AG08396 (cell line): ENCODE results near the gene GLI3.
"Not testable (repeated sequence)": the region's sequence is repeated elsewhere in the genome, so short reads cannot be mapped to it uniquely, and the experiment has no call there.

Source experiments
- DNase-seq: peaks from one replicate; pipeline ENCODE4 v3.0.0; 2012; ENCODE audit warnings: low spot score, mixed read lengths

Gene GLI3

DNA sequence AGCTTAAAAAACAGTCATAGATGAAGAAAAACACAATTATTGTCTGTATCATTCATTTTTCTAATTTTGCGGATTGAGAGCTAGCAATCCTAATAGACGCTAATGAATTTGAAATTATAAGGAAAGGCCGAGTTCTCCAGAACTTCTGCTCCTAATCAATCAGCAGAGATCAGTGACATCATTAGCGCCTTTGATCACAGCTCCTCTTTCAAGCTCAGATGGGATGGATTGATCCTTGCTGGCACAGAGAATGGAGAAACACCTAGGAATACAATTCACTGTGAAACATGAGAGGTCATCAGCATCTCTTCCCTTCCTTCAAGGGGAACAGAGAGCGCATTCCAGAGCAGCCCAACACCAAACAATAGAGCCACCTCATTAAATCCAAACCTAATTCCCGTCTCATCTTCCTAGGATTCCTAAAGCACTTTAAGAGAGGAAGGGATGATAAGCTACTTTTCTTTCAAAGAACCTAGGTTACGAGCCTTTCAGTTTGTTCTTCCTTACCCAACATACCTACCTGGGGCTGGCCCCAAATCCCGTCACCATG lies 24.4 kb downstream of the GLI3 start:
- no peak for DNase-seq

DNA sequence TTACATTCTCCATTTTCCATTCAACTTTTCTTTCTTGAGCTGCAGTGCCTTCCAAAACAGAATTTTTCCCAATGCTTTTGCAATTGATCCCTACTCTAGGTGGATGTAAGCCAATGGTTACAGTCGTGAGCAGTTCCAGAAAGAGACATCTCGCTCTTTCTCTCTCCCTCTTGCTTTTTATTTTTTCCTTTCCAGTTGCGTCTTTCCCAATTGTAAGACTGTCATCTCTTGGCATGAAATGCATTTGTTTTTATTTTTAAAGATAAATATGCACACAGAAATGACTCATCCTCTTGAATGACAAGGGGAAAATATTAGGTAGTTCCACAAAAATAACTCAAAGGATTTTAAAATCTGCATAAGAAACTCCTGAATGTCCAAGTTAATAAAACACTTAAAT lies 25.1 kb downstream of the GLI3 start:
- no peak for DNase-seq

DNA sequence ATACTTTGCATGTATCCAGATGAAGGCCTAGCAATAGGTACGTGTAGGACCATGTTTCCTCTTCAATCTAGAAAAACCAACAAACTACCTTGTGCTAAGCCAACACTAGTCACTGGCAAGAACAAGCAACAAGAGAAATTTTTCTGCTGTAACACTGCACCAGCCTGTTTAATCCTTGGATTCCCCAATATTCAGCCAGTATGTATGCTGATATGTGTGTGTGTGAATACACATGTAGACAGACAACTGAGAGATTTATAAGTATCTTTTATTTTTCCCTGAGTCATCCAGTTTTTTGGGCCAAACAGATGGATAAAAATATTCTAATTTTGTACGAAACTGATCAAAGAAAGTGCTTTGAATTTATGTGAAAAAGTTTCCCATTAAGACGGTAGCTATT lies 26.2 kb downstream of the GLI3 start:
- no peak for DNase-seq

DNA sequence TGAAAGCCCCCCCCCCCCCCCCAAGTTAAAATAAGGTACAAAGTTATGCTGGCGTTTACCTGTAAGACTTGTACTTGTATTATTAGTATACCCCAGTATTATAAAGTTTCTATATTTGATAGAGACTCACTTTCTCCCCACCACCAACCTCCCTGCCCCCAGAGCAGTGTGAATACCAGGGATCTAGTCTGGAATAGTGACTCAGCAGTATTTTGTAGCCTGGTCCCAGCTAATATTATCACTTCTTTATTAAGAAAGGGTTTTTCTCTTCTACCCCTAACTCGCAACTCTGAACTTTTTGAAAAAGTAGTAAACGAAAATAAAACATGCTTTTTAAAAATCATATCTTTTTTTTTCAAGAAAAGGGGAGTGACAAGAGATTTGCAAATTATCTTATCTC lies 26.7 kb downstream of the GLI3 start:
- no peak for DNase-seq

DNA sequence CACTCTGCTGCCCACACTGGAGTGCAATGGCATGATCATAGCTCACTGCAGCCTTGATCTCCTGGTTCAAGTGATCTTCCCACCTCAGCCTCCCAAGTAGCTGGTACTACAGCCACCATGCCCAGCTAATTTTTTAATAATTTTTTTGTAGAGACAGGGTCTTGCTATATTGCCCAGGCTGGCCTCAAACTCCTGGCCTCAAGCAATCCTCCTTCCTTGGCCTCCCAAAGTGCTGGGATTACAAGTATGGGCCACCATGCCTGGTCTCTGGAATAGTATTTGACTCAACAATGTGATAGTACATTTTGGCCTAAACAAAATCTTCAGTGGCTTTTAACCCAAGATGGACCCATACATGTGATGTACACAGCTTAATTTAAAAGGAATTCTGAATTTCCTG lies 27.9 kb downstream of the GLI3 start:
- DNase-seq, result not testable (repeated sequence)

DNA sequence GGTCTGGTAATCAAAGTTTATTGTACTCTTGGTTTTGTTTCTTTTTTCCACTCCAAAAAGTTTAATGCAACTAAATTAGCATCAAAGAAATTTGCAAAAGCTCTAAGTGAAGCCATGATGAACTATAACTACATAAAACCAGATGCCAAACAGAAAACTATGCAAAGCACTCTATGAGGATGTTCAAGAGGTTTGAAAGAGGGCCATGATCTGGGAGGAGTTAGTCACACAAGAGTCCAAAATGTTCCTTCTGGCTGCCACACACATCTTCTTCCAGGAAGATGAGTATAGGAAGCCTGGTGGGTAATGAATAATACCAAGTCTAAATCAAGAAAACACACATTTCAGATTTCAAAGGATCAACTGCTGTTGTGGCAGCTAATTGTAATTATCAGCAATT lies 28.4 kb downstream of the GLI3 start:
- DNase-seq, result no peak

DNA sequence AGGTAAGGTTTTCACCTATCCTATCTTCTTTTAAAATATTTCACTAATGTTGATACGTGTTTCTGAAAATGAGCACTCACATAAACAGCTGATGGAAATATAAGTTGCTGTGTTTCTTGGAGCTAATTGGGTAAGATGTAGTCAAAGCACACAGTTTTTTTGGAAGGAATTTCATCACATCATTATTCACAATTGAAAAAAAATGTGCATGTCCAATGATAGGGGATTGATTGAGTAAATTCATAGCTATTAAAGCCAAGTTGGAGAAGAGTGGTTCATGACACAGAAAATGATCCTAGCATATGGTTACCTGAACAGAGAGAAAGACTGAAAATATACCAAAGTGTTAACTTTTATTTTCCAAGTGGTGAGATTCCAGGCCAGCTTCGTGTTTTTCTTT lies 29.6 kb downstream of the GLI3 start:
- DNase-seq, result no peak

DNA sequence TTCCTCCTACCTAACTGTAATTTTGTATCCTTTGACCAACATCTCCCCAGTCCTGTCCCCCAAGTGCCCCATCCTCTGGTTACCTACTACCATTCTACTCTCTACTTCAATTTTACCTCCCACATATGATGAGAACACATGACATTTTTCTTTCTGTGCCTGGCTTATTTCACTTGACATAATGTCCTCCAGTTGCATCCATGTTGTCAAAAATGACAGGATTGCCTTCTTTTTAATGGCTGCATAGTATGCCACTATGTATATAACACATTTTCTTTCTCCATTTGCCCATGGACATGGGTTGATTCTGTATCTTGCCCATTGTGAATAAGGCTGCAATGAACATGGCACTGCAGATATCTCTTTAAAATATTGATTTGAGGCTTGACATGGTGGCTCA lies 33.7 kb downstream of the GLI3 start:
- no peak for DNase-seq

DNA sequence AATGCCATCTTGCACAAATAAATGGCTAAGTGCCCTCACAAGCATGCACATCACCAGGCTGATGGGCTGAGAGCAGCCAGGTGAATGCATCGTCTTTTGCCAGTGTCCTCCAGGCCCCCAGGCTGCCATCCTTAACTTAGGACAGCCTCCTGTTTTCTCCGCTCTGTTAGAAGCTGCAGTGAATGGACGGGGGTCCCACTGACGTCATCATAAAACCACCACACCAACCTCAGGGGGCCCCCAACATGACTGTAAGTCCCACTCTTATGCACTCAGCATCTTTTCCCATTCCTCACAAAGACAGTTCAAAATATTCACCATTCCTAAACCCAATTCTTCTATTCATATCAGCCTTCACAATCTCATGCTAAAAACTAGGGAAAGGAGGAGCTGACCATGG lies 34.4 kb downstream of the GLI3 start:
- DNase-seq, result no peak

DNA sequence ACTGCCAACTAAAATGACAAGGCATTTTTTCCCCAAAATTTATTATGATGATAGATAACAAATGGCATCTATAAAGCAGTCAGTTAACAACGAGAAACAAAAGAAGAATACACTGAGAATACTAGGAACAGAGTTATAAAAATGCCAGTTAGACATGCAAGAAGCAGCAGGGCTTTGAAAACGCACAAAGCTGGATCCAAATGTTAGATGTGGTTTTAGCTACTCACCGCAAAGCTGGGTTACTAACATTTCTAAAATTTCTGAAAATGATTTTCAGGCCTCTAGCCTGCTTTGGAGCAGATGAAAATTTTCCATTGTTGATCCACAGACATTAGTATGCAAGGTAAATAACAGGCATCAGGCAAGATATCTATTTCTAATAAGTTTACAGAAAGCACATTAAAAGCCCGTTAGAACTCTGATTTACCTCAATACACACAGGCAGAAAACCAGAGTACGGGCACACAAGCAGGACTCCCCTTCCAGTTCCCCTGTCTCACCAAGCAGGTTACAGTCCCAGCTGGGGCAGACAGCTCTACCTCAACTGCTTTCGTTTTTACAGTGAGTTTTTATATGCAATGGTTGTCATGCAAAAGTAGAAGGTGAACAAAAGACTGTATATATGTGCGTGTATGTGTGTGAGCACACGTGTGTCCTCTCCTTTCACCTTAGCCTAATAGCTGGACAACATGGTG lies 37.9 kb downstream of the GLI3 start:
- DNase-seq, result peak; percentile 23

DNA sequence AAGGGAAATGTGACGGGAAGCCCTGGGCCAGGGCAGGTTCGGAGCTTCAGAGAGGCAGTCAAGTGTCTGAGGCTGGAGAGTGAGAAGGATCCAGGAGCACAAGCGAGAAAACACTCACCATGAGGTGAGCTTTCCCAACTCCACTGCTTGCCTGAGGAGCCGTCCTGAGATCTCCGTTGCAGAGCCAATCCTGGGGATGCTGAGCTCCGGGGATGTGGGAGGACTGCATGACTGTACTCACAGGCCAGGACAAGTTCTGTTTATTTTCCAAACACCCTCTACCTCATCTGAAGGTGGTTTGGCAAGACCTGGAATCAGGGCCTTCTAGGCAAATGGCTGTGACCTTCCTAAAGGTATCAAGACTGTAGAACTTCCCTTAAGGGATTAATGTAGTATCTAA lies 38.7 kb downstream of the GLI3 start:
- DNase-seq, result no peak

DNA sequence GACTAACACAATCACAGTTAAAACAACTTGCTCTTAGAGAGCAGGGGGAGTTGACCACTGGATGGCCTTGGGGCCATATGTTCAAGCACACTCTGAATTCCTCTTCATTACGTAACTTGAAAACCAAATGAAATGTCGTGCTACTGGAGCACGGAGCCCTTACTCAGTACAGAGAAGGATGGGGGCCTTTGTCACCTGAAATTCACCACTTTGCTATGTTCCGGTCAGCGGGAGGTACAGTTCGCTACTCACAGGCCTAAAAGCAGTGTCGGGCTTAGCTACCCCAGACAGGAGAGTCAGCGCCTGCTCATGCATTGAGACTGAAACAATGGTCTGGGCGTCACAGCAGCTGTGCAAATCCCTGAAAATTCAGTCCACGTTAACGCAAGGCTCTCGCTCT lies 39.6 kb downstream of the GLI3 start:
- DNase-seq, result no peak

DNA sequence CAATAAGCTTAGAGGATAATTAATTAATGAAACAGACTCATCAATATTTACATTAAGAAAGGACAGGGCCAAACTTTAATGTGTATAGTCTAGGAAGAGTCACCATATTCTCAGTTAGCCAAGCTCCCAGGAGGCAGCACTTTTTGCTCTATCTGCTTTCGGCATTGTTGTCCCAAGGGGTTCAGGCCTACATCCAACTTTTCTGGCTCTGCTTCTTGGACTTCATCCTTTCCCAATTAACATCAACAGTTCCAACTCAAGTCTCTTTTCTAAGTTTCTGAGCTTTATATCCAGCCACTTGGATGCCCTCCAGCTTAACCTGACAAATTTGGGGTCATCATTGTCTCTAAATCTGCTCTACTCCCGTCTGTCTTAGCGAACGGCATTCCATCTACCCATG lies 42.8 kb downstream of the GLI3 start:
- no peak for DNase-seq

DNA sequence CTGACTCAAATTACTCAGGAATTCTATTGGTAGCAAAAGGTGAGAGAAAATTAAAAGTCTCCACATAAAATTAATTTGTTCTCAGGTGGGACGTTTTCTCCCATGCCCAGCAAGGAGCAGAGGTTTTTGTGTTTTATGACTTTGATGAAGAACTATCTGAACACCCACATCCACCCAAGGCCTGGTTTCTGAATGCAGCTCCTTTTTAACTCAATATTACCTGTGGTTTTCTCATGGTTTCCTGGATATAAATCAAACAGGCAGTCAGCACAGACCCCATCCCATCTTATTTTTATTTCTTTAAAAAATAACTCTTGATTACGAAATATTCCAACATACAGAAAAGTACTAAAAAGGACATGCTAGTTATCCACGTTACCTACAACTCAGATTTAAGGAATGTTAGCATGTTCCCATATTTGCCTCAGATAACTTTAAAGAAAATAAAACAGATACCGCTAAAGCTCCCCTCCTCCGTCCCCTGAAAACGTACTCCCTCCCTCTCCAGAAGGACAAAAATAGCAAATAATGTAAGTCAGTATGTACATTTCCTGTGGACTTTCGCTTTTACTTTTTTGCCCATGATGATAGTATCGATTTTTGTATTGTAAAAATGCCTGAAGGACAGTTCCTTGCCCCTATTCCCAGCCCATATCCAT lies 43.4 kb downstream of the GLI3 start:
- DNase-seq, result no peak

DNA sequence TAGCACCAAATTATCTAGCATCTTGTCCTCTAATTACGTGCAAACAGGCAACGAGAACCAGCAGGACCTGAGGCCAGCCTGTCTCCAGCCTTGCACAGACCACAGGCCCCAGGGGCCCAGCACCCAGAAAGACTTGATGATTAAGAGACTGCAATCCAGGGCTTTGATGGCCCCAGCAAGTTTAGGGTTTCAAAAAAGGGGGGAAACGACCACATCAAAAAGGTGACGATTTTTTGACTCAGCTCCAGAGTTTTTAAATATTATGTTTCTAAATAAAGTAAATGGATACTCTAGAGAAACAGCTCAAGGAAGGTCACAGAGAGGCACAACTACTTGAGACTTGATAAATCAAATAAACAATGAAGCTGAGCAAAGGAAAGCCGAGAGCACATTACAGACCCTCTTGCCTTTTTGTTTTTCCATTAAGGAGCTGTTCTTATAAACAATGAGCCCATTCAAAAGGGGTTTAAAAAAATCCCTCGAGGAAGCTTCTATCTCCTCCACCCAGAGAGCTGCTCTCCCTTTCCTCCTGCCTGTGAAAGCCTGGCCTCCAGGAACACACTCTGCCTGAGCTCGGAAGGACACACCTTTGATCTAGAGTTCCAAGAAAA lies 44.1 kb downstream of the GLI3 start:
- DNase-seq, result no peak

DNA sequence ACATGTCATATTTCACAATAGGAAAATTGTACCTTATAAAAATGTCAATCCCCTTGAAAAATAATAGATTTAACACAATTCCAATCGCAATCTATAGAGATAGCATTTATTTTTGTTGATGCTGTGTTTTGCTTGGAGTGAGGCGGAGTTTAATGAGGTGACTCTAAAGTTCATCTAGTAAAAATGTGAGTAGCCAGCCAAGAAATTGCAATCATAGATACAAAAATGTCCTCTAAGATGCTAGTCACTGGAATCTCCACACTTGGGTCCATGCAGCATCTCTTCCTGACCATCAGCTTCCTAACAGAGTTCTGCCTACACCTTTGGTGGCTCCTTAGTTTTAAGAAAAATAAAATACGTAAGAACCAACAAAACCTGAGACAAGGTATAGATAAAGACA lies 44.9 kb downstream of the GLI3 start:
- no peak for DNase-seq

DNA sequence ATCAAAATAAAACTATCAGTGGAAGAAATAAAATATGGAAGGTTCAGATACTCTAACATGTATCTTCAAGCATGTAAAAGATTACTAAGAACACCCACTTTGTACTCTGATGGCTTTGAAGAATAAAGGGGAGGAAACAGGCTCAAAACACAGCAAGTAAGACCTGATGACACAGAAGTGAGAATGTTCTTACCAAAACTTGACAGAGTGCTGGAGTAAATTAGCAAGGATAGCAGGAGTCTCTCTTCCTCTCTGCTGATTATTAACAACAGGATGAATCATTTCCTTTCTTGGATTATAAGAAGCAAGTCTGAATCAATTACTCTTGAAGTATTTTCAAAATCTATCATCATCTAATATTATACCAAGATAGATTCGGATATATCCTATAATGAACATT lies 47.5 kb downstream of the GLI3 start:
- DNase-seq, result no peak

DNA sequence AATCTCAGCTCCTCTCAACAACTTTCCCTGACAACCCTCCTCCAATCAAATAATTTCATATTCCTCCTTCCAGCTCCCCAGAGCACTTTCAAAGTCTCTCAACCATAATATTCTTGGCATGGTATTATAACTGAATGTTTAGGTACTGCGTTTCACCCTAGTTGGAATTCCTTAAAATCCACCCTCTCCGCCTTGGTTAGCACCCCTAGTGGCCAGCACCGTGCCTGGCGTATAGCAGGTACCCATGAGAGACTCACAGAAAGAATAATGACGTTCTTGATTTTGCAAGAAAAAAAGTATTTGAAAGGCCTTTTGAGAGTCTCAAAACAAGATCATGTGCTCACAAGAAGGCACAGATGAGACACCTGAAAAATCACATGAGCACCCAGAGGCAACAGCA lies 50.9 kb downstream of the GLI3 start:
- no peak for DNase-seq

DNA sequence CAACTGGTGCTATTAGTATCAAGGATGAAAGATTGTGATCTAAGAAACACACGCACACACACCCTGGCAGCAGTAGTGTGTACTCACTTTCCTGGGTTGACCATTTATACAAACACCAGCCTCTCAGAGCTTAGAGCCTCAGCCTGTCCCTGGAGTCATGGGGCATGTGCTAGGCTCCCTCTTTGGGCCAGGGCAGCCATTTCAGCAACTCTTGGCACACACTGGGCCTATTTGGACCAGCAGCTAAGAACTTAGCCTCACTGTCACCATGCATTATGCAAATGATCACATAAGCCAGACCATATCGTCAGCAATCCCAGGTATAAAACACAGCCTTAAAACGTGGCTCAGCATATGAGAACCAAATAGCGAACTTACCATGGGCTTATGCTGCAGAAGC lies 51.3 kb downstream of the GLI3 start:
- DNase-seq, result no peak

DNA sequence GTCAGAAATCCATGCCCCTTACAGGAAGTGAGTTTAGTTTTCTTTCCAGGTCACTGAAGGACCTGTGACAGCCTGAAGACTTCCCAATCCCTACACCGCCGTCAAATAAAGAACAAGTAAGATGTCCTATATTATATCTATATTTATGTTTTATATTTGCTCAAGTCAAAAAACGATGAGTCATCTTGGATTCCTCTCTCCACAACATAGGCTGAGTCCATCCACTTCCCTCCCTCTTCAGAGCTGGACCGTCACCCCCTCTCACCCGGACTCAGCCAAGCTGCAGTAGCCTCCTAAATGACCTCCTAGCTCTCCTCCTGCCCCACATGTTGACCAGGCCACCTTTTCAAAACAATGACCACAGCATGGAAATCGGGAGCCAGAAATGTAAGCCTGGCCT lies 53.5 kb downstream of the GLI3 start:
- no peak for DNase-seq

DNA sequence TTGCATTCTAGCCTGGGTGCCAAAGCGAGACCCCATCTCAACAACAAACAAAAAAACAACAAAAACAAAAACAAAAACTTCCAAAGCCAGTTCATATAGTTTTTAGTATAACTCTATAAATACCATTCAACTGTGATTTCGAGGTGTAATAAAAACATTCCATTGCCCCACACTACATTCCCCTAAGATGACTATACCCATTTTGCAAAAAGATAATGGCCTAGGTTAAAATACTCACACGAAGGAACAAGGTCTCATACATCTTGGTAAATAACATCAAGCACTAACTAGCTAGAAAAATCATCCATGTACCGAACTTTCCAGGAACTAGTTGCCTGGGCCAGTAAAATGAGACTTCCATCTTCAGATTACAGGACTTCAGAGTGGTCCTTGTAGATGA lies 55.4 kb downstream of the GLI3 start:
- no peak for DNase-seq

DNA sequence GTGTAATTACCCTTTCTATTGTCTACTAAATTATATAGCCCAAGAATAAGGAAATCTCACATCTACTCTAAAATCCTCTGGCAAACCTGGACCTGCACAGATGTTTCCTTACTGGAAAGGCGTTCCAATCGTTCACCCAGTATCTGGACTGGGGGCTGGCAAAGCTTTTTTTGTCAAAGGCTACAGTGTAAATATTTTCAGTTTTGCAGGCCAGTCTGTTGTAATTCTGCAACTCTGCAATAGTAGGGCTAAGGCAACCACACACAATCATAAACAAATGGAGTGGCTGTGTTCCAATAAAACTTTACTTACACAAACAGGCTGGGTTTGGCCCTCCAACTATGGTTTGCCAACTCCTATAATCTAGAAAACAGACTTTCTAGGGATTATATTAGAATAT lies 56.2 kb downstream of the GLI3 start:
- no peak for DNase-seq

DNA sequence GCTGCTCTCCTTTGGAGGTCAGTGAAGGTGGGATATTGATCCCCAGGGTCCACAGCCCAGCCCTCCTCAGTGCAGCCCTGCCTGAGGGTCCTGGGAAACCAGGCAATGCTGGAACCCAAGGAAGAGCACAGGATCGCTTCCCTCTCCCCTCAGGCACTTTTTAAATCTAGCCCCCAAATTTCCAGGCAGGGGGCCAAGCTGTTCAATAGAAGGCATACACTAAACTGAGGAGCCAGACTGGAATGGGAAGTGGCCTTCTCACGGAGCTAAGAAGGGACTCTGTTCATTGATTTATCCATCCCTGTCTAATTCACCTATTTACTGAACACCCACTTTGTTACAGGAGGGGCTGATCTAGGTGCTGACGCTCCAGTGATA lies 60.3 kb downstream of the GLI3 start:
- no peak for DNase-seq
